ENCODE results near the gene ARHGAP28.

ARHGAP28 gene

DNA sequence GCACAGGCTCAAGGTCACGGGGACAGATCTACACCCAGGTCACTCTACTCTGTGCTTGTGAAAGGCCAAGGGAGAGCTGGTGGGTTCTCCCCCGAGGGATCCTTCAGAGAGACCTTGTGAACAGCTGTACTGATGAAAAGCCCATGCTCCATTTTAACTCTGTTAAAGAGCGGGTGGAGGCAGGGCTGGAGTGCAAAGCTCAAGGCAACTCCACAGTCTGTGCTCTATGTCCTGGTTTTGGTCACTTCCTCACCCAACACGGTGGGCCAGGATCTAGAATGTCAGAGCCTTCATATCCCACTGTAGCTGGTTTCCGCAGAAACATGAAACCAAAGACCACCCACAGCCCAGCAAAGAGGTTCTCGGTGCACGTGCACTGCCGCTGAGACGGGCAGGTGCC lies 210.9 kb downstream of the ARHGAP28 start:
- no peak for DNase-seq

GRCh38 chr18:6941996-6942395 lies 212.5 kb downstream of the ARHGAP28 start:
- DNase-seq: no peak

GRCh38 chr18:6942742-6943141 lies 213.2 kb downstream of the ARHGAP28 start:
- DNase-seq: no peak

GRCh38 chr18:6943143-6943542 lies 213.6 kb downstream of the ARHGAP28 start:
- no peak for DNase-seq

DNA sequence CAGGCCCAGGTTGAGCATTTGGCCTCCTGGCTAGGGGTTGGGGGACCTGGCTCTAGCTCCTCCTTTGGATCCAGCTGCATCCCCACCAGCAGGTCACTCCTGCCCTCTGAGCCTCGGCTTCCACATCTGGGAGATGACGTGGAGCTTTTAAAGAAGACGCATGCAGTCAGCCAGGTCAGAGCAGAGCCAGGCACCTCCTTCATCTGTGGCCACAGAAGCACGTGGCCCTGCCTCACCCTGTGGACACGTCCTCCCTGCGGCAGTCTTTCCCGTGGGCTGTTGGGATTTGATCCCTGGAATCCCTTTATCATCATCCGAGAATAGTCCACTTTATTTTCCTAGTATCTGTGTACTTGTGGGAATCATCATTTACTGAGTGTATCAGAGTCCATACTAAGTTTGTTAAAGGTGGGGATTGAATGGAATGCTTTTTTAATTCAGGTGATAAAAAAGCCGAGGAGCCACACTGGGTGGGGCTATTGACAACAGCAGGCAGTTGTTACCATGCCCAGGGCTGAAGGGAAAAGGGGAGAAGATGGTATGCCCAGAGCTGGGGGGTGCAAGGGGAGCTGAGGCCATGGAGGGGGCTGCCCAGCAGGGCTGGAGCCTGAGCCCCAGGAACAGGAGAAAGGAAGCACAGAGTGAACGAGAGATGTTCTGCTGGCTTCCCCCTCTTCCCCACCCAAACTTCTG lies 218.0 kb downstream of the ARHGAP28 start:
- no peak for DNase-seq

- DNase-seq: no peak
These were observed 219.0 kb downstream of the ARHGAP28 start for GRCh38 chr18:6948281-6949055.

GRCh38 chr18:6949800-6950586 lies 220.5 kb downstream of the ARHGAP28 start:
- DNase-seq: no peak

- DNase-seq: no peak
These were observed 221.1 kb downstream of the ARHGAP28 start for GRCh38 chr18:6950641-6951040.

- no peak for DNase-seq
These were observed 222.0 kb downstream of the ARHGAP28 start for GRCh38 chr18:6951336-6952090.

DNA sequence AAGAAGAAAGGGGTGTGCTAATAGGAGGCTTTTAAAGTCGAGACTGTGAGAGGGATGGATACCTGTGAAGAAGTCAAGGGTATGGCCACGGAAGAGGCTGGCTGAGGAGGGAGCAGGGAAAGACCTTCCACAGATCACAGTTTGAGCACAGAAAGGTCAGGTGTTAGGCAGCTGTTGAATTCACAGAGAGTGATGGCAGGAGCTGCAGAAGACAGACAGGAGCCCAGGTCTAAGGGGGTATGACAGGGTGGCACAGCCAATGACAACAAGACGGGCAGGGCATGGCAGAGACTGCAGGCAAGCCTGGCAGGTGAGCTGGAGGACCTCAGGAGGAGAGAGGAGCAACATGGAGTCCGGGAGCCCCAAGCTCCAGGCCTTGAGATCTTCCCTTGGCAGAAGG lies 225.0 kb downstream of the ARHGAP28 start:
- no peak for DNase-seq

DNA sequence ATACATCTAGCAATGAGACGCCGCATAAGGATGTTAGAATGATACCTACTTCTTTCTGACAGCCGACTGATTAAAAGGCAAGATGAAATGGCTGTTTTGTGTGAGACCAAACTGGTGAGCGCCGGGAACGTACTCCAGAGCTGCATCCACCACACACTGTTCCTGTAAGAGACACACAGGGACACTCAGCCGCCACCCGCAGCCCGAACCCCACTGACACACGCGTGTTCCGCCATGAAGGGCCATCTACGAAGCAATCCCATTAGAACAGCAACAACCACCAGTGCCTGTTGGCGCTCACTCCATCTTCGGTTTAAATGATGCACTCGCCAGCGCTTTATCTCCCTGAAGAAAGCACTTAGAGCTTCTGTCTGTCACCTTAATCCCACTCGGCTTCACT lies 225.8 kb downstream of the ARHGAP28 start:
- DNase-seq: no peak

- DNase-seq: no peak
These were observed 227.0 kb downstream of the ARHGAP28 start for GRCh38 chr18:6956495-6956894.

DNA sequence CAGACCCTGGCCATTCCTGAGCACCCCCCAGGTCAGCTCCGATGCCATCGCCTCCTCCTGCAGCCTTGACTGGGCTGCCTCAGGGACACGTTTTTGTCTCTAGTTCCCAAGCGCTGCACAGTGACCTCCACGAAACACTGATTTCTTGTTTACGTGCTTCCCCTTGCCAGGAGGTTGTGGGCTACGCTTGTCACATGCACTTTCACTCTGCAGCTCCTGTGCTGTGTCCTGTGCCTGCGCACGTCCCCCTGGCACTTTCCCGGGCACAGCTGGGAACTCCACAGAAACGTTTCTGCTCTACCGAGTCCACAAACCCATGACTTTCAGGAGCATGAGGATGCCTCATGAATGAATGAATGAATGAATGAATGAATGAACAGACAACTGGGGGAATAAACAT lies 227.5 kb downstream of the ARHGAP28 start:
- DNase-seq: no peak

DNA sequence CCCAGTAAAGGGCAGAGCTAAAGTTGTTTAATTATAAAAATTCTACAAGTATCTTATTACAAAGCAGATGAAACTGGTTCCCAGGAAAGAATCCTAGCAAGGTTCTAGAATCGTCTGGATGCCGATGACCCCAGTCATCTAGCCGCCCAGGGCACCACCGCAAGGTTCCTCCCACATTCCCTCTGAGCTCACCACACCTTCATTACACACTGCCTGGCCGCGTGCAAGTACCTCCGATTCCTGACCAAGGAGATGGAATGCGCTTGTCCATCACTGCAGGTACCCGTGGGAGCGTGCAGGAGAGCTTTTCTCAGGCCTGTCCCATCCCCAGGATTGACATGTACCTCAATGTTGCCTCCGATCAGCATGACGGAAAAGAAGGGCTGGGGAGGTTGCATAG lies 229.6 kb downstream of the ARHGAP28 start:
- DNase-seq: no peak

- no peak for DNase-seq
These were observed 230.6 kb downstream of the ARHGAP28 start for GRCh38 chr18:6960124-6960523.

DNA sequence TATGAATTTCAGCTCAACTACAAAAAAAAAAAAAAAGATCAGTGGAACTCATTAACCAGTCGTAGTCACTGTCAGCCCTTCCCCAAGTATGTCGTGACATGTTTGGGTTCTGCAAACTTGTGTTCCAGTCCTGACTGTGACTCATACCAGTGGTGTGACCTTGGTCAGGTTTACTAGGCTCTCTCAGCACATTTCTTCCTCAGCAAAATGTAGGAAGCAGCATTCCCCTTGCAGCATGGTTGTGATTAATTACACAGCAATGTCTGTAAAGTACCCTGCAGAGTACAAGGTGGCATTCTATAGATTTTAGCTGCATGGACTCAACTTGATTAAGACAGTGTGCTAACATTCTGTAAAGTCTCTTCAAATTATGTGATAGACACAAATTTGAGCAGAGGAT lies 231.1 kb downstream of the ARHGAP28 start:
- no peak for DNase-seq

DNA sequence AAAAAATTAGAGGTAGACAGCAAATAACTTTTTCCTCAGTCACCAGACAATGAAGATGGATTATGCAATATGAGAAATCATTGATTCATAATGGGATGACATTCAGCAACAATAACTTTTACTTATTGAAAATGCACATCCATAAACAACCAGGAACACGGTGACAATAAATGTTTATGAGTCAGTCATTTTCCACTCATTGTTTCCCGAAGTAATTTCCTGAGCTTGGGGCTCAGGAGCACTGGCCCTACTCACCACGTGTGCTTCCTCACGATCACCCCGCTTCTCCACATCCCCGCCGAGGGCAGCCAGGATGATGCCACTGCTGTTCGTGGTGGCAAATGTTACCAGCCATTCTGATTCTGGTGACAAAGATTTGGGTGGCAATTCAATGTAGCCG lies 231.8 kb downstream of the ARHGAP28 start:
- no peak for DNase-seq

- no peak for DNase-seq
These were observed 233.3 kb downstream of the ARHGAP28 start for GRCh38 chr18:6962571-6963451.

- DNase-seq: no peak
These were observed 234.1 kb downstream of the ARHGAP28 start for GRCh38 chr18:6963452-6964097.
